Umbilical cord (tissue), 2 donors: ENCODE measurements around the gene MARK2. TPM values are rescaled to one million over a fixed set of nuclear protein-coding genes. Genes with fewer than 3 reads are reported as not detected.

Experiments
- DNase-seq: peaks from one replicate; pipeline ENCODE4 v3.0.0-alpha.2; 2015; ENCODE audit warnings: low spot score
- total RNA-seq: library from RNA; depleted of rRNA; stranded (reverse); fragments of >200 nt; gene quantifications from one replicate; pipeline ENCODE4 v1.2.3, GENCODE V29; 2014; ENCODE audit warnings: low replicate concordance; ENCODE audit not compliant: insufficient read depth

MARK2 gene
- total RNA-seq, 1 donor from 2014 or later: 10.8 TPM

- peak; percentile 74 for DNase-seq
Measured at GRCh38 chr11:63908631-63909401, 69.9 kb downstream of the MARK2 start.

DNA sequence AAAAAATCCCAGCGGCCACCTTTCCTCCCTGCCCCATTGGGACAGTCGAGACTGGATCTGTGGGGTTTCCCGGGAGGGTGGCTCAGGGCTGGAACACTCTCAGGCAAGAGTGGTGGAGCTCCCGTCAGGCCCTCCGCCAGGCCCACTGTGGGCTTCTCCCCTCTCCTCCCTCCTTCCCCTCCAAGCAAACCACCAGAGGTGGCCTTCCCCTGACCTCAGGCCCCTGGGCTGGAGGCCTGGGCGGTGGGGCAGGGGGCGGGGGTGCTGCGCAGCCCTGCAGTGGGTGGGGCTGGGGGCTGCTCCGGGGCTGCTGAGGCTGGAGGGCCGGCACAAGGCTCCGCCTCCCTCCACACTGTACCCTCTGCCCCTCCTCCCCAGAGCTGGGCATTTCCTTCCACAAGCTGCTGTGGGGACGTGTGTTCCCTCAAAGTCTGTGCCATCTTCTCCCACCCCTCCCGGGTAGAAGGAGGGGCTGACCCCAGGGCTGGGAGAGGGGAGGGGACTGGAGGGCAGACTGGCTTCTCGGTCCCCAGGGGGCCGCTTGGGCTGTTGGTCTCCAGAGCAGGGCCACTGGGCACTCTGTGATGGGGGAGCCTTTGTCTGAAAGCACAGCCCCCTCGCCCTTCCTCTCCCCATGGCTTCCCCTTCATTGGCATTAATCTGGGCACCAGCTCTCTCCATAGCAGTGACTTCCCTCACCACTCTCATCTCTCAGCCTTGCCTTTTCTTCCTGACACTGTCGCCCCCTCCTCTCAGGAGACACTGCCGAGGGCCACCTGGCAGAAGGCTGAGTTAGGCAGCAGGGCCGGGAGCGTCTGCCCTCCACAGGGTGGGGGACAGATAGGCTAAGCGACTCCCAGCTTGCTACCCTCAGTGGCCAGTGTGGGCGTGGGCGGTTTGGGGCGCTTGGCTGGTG is 70.9 kb downstream of the MARK2 start:
- peak; percentile 84 for DNase-seq

DNA sequence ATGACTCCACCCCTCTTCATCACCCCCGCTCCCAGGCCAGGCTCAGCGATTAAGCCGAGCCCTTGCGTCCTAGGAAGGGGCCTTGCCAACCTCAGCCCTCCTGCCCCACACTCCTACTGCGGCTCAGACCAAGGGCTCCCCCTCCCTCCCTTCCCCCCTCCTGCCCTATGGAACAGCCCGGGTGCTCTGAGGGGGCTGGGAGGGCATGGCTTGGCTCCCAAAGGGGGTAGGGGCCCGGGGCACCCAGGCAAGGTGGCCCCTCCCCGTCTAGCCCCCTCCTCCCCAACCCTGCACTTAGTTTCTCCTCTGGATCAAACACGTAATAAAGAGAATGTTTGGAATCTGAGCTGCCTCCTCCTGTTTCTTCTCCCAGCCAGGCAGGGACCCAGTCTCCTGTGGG is 71.8 kb downstream of the MARK2 start:
- DNase-seq: peak; percentile 20

DNA sequence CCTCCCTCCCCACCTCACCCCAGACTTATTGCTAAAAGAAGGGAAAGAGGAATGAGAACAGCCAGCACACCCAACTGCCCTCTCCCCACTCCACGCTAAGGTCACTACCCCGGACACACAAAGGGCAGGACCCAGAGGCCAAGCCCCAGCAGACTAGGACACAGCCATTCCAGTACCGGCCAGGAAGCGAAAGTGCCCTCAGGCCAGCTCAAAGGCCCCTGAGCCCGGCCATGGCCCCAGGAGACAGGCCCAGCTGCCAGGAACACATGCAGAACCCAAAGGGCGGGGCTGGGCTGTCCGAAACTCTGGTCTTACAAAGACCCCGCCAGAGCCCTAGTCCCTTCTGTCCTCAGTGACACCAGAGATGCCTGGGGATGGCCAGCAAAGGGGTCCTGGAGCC is 72.5 kb downstream of the MARK2 start:
- no peak for DNase-seq

DNA sequence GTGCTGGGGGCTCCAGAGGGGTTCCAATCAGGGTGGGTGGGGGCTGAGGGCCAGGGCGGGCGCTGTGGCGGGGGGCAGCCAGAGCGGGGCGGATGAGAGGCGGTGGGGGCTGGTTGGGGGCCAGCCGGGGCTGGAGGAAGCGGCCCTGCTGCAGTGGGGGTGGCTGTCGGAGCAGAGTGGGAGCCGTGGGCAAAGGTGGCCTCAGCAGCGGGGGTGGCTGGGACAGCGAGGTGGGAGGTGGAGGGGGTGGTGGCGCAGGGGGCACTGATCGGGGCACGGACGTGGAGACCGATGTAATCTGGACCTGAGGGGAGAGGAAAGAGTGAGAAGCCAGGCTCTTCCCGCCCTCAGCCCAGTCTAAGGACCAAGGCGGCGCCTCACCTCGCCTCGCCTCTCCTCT is 73.0 kb downstream of the MARK2 start:
- no peak for DNase-seq

GRCh38 chr11:63912678-63913077 is 73.8 kb downstream of the MARK2 start:
- no peak for DNase-seq

DNA sequence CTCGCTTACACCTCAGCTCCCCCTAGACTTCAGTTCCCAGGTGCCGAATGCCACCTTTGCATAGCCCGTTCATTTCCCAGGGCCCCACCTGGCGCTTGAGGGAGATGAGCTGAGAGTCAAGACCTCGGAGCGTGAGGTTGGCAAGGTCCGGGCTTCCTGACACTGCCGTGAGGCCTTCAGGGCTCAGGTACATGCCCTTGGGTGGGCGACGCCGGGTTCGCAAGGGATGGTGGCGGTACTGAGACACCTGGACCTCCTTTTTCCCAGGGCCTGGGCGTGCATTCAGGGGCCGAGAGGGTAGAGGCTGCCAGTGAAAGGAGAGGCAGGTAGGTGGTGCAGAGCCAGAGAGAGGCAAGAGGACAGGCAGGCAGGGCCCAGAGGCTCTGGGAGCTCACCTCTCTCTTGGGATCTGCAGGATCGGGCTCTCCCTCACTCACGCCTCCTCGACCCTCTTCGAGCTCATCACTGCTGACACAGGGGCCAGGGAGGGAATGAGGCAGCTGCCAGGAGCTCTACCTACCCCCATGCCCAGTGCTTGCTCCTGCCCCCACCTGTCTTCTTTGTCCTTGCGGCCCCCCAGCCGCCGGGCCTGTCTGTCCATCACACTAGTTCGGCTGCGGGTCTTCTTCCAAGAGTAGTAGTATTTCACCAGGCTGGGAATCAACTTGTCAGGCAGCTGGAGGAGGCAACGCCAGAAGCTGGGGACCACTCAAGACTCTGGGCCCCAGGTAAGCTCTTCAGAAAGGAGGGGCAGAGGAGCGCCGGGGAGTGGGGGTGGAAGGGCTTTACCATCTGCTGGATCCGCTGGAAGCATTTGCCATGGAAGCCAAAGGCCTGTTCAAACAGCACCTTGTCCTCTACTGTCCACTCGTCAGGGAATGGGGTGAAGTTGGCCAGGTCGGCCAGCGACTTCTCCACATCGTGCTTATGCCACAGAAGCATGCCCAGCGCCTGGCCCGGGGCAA is 75.2 kb downstream of the MARK2 start:
- DNase-seq: no peak

- DNase-seq: peak; percentile 31
Measured at GRCh38 chr11:63914896-63915691, 76.2 kb downstream of the MARK2 start.

GRCh38 chr11:63915961-63916836 is 77.3 kb downstream of the MARK2 start:
- DNase-seq: peak; percentile 50

GRCh38 chr11:63916837-63917691 is 78.2 kb downstream of the MARK2 start, which contains the start of gene RCOR2:
Gene RCOR2, minus strand, starts transcription at chr11:63917164. Its CDS starts 708 bp downstream, at chr11:63916456.
- peak; percentile 90 for DNase-seq

GRCh38 chr11:63917692-63918506 is 79.0 kb downstream of the MARK2 start:
- peak; percentile 84 for DNase-seq

GRCh38 chr11:63918507-63919191 is 79.7 kb downstream of the MARK2 start:
- peak; percentile 87 for DNase-seq

DNA sequence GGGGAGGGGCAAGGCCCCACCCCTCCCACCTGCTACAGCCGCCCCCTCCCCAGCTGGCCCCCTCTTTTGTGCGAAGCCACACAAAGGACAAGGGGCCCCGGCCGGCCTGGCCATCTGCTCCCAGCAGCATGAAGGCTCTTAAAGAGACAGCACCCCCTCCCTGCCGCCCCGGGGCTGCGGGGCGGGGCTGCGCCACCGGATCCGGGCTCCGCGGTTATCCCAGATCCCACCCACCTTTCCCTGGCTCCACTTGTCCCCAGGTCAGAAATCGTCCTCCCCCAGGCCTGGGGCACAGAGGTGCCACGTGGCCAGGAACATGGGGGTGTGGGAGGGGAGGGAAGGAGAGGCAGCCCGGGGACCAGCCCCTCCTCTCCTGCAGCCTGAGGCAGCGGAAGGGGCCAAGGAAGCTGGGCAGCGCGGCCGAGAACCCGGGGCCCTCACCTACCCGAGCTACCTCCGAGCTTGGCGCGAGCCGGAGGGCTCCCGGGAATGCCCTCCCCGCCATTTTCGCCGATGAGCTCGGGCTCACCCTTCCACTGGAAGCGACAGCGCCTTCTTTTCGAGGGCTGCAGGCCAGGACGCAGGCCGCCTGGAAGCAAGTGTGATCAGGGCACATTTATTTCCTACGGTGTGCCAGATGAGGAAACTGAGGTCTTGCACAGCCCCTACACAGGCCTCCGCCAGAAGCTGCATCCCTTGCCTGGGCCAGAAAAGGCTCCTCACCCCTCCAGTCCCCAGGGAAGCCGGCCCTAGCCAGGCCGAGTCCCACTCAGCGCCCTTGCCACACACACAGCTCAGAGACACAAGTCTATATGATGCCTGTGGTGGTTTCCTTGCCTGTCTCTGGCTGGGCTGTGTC is 80.6 kb downstream of the MARK2 start:
- DNase-seq: peak; percentile 78

- DNase-seq: peak; percentile 66
Measured at GRCh38 chr11:63920126-63920938, 81.4 kb downstream of the MARK2 start.

DNA sequence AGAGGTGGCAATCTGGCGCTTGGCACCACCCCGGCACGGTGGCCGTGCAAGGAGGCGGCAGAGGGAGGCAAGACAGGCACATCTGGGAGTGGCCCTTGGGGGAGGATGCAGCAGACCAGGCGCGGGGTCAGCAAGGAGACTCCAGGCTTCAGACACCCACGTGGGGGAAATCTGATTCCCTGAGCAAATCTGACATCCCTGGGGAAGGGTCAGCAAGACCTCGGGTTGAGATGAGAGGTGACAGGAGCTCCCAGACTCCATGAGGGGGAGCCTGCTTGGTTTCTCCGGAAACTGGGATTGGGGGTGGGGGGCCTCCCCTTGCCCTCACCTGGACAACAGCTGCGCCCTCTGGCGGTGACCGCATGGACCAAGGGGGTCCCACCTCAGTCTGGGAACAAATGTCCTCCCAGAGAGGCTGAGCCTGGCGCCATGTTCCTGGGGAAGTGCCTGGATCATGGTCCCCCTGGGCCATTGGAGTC is 82.1 kb downstream of the MARK2 start:
- no peak for DNase-seq
